HepG2 (cell line): ENCODE results near the gene TBC1D25. TPM values are rescaled to one million over a fixed set of nuclear protein-coding genes. Genes with fewer than 3 reads are reported as not detected.
A peak's percentile ranks its signal among the peaks of the same experiment; 100 is the strongest.

Experiments used
- ATF7-NPFF ChIP-seq: sonication (generic); formaldehyde crosslinking; IDR thresholded peaks from 2 replicates; pipeline ENCODE4 v1.8.1; 2023; ENCODE audit warnings: mild to moderate bottlenecking, low read depth, missing genetic modification reagents, moderate library complexity
- BATF2 ChIP-seq: sonication (generic); formaldehyde crosslinking; IDR thresholded peaks from 2 replicates; pipeline ENCODE4 v1.8.0; 2022; ENCODE audit warnings: mild to moderate bottlenecking, missing genetic modification reagents, moderate library complexity
- CENPBD1 ChIP-seq: sonication (generic); formaldehyde crosslinking; IDR thresholded peaks from 2 replicates; pipeline ENCODE4 v1.8.0; 2022; ENCODE audit warnings: missing genetic modification reagents, low read depth, mild to moderate bottlenecking, borderline replicate concordance
- CSRNP1 ChIP-seq: sonication (generic); formaldehyde crosslinking; IDR thresholded peaks from 2 replicates; pipeline ENCODE4 v1.8.1; 2023; ENCODE audit warnings: mild to moderate bottlenecking, missing genetic modification reagents
- CTCF ChIP-seq: sonication (generic); formaldehyde crosslinking; IDR thresholded peaks from 2 replicates; pipeline ENCODE4 v1.5.0; 2020; ENCODE audit warnings: mild to moderate bottlenecking, missing genetic modification reagents, moderate library complexity
- HHEX ChIP-seq: IDR thresholded peaks from 2 replicates; pipeline ENCODE4 v1.6.1; 2016; ENCODE audit warnings: control low read depth
- IKZF4 ChIP-seq: sonication (generic); formaldehyde crosslinking; IDR thresholded peaks from 2 replicates; pipeline ENCODE4 v1.5.1; 2020; ENCODE audit warnings: borderline replicate concordance, mild to moderate bottlenecking, low read depth, missing genetic modification reagents; ENCODE audit errors: not compliant biosample characterization
- MAFK ChIP-seq, 2 experiments: IDR thresholded peaks in 1 of 2; conservative IDR thresholded peaks in 1 of 2; 2 replicates each; pipeline ENCODE4 v1.6.1; 2011; ENCODE audit warnings: improper control_type of control experiment in 2 of 2, low read length in 2 of 2
- SOX13 ChIP-seq, 3 experiments: fragments of 450-650 bp in 1 of 3; sonication (generic) in 1 of 3; formaldehyde crosslinking in 1 of 3; IDR thresholded peaks in 2 of 3; conservative IDR thresholded peaks in 1 of 3; 2 replicates each; pipeline versions ENCODE4 v1.5.0 to v1.6.1; 2016 to 2020; ENCODE audit warnings: antibody characterized with exemption in 1 of 3, mild to moderate bottlenecking in 1 of 3, missing compliant biosample characterization in 1 of 3, missing genetic modification reagents in 1 of 3, moderate library complexity in 1 of 3
- SP1 ChIP-seq, 2 experiments: fragments of 450-650 bp in 1 of 2; sonication (generic) in 1 of 2; formaldehyde crosslinking in 1 of 2; IDR thresholded peaks; 2 replicates each; pipeline versions ENCODE4 v1.4.0 to v1.6.1; 2016 to 2020; ENCODE audit warnings: missing genetic modification reagents in 1 of 2
- UBTF ChIP-seq: sonication (generic); formaldehyde crosslinking; IDR thresholded peaks from 2 replicates; pipeline ENCODE4 v1.4.0; 2020; ENCODE audit warnings: mild to moderate bottlenecking, missing genetic modification reagents
- ZBTB37 ChIP-seq: sonication (generic); formaldehyde crosslinking; IDR thresholded peaks from 2 replicates; pipeline ENCODE4 v1.4.0; 2020; ENCODE audit warnings: mild to moderate bottlenecking, missing genetic modification reagents
- ZNF639 ChIP-seq: conservative IDR thresholded peaks from 2 replicates; pipeline ENCODE4 v1.6.1; 2018; ENCODE audit warnings: missing genetic modification reagents
- ZNF781 ChIP-seq: sonication (generic); formaldehyde crosslinking; IDR thresholded peaks from 2 replicates; pipeline ENCODE4 v1.5.1; 2020; ENCODE audit warnings: borderline replicate concordance, mild to moderate bottlenecking, missing genetic modification reagents; ENCODE audit errors: not compliant biosample characterization
- polyA plus RNA-seq, 8 experiments: library from polyadenylated mRNA; depleted of rRNA in 3 of 8; stranded (reverse) in 7 of 8; unstranded in 1 of 8; fragments of >200 nt; fragmentation: Illumina TruSeq in 4 of 8; extraction: Trizol in 4 of 8; gene quantifications; 2 replicates each; pipeline versions ENCODE4 v1.2.1 to v1.2.3, GENCODE V29; 2011 to 2016; ENCODE audit warnings: low read depth in 4 of 8, missing spikeins in 1 of 8, mixed read lengths in 1 of 8; ENCODE audit not compliant: insufficient read depth in 1 of 8
- total RNA-seq, 5 experiments: library from RNA; depleted of rRNA; stranded (reverse); fragments of >200 nt; fragmentation: Illumina TruSeq; extraction: Trizol; gene quantifications; 2 replicates each; pipeline ENCODE4 v1.2.3, GENCODE V29; 2016; ENCODE audit warnings: low read depth in 1 of 5

TBC1D25 gene
- total and polyA plus RNA-seq, 2 of the 13 experiments (the other 11 are each of a cell fraction or from before 2014, with no cell fraction given): 3.5 to 4.7 TPM

- no peak for TF ChIP-seq ZBTB37 (CRISPR knock-in tag)
- TF ChIP-seq IKZF4 (CRISPR knock-in tag): no peak
- no peak for TF ChIP-seq CENPBD1 (CRISPR knock-in tag)
- no peak for TF ChIP-seq UBTF (CRISPR knock-in tag)
- no peak for TF ChIP-seq ATF7-NPFF (CRISPR knock-in tag)
- TF ChIP-seq SP1 (IDR thresholded peaks at IDR 0.05): no peak
- no peak for TF ChIP-seq SP1 (CRISPR knock-in tag; IDR thresholded peaks at IDR 0.05)
- TF ChIP-seq MAFK (conservative IDR thresholded peaks at IDR 0.05 in 1 of 2, IDR thresholded peaks at IDR 0.05 in 1 of 2; ENCODE audit: low read length in 2 of 2): no peak
- TF ChIP-seq ZNF781: no peak
- TF ChIP-seq SOX13 (IDR thresholded peaks at IDR 0.05): no peak
- peak in 1 of 2 experiments; percentile 59; a peak in 1 of 4 replicates for TF ChIP-seq SOX13 (CRISPR knock-in tag; conservative IDR thresholded peaks at IDR 0.05 in 1 of 2, IDR thresholded peaks at IDR 0.05 in 1 of 2)
- no peak for TF ChIP-seq BATF2
- no peak for TF ChIP-seq HHEX (CRISPR knock-in tag)
- no peak for TF ChIP-seq CSRNP1
- no peak for TF ChIP-seq ZNF639 (CRISPR knock-in tag)
- TF ChIP-seq CTCF (CRISPR knock-in tag): no peak
These were observed 34.0 kb upstream of the TBC1D25 start (continued) for GRCh38 chrX:48505481-48505880.
